GM19452 (cell line): ENCODE measurements around the gene MAML2.
"Not testable (repeated sequence)": the region's sequence is repeated elsewhere in the genome, so short reads cannot be mapped to it uniquely, and the experiment has no call there.

Source experiments
- ATAC-seq: cut with Tn5 transposase; IDR thresholded peaks from one replicate; pipeline ENCODE4 v1.9.1; 2021; ENCODE audit not compliant: unreplicated experiment

MAML2 gene

GRCh38 chr11:96193745-96194443 lies 149.1 kb downstream of the MAML2 start:
- no peak for ATAC-seq

- no peak for ATAC-seq
Measured at GRCh38 chr11:96191752-96192151, 151.2 kb downstream of the MAML2 start.

GRCh38 chr11:96189351-96189750 lies 153.6 kb downstream of the MAML2 start:
- ATAC-seq: peak; percentile 46

- no peak for ATAC-seq
Measured at GRCh38 chr11:96188243-96189006, 154.6 kb downstream of the MAML2 start.

GRCh38 chr11:96187822-96188221 lies 155.2 kb downstream of the MAML2 start:
- no peak for ATAC-seq

- ATAC-seq: no peak
Measured at GRCh38 chr11:96186806-96187205, 156.2 kb downstream of the MAML2 start.

GRCh38 chr11:96185220-96185768 lies 157.7 kb downstream of the MAML2 start:
- ATAC-seq: peak; percentile 69

GRCh38 chr11:96180937-96181336 lies 162.1 kb downstream of the MAML2 start:
- not testable (repeated sequence) for ATAC-seq

GRCh38 chr11:96180341-96180740 lies 162.7 kb downstream of the MAML2 start:
- ATAC-seq: no peak

GRCh38 chr11:96179905-96180304 lies 163.1 kb downstream of the MAML2 start:
- ATAC-seq: no peak

GRCh38 chr11:96178887-96179279 lies 164.1 kb downstream of the MAML2 start:
- ATAC-seq: no peak

- no peak for ATAC-seq
Measured at GRCh38 chr11:96178049-96178886, 164.7 kb downstream of the MAML2 start.

- ATAC-seq: no peak
Measured at GRCh38 chr11:96177146-96177545, 165.8 kb downstream of the MAML2 start.

- no peak for ATAC-seq
Measured at GRCh38 chr11:96173906-96174305, 169.1 kb downstream of the MAML2 start.

GRCh38 chr11:96173422-96173821 lies 169.6 kb downstream of the MAML2 start:
- ATAC-seq: no peak

- no peak for ATAC-seq
Measured at GRCh38 chr11:96172604-96173003, 170.4 kb downstream of the MAML2 start.

GRCh38 chr11:96169250-96169649 lies 173.7 kb downstream of the MAML2 start:
- ATAC-seq: no peak

- no peak for ATAC-seq
Measured at GRCh38 chr11:96168623-96169022, 174.4 kb downstream of the MAML2 start.

GRCh38 chr11:96167787-96168186 lies 175.2 kb downstream of the MAML2 start:
- no peak for ATAC-seq

GRCh38 chr11:96167203-96167758 lies 175.7 kb downstream of the MAML2 start:
- no peak for ATAC-seq
